Epithelial cell of esophagus (primary cell): ENCODE data around the gene SIAH3.

ENCODE experiments used
- DNase-seq: peaks from one replicate; pipeline ENCODE4 v3.0.0; 2010; ENCODE audit warnings: low read depth
- H3K4me3 ChIP-seq: 2 replicates; pipeline ENCODE4 v1.5.1; 2011; ENCODE audit warnings: mild to moderate bottlenecking, low read length, control low read depth
- CTCF ChIP-seq: IDR thresholded peaks from 2 replicates; pipeline ENCODE4 v1.5.1; 2011; ENCODE audit warnings: low read depth, mild to moderate bottlenecking, low read length, control low read depth, inconsistent platforms; ENCODE audit not compliant: insufficient read depth; ENCODE audit errors: missing control alignments

The SIAH3 gene

GRCh38 chr13:45748941-45749759 is 102.4 kb downstream of the SIAH3 start:
- no peak for DNase-seq
- no peak overlapping the region for H3K4me3 ChIP-seq
- TF ChIP-seq CTCF: no peak

- TF ChIP-seq CTCF: no peak
- no peak for DNase-seq
- H3K4me3 ChIP-seq: no peak overlapping the region
Observed at GRCh38 chr13:45747071-45747470, 104.5 kb downstream of the SIAH3 start.

- TF ChIP-seq CTCF: no peak
- no peak for DNase-seq
- no peak overlapping the region for H3K4me3 ChIP-seq
Observed at GRCh38 chr13:45744979-45745378, 106.6 kb downstream of the SIAH3 start.

- TF ChIP-seq CTCF: no peak
- DNase-seq: no peak
Observed at GRCh38 chr13:45742985-45743384, 108.6 kb downstream of the SIAH3 start.

GRCh38 chr13:45737571-45738017 is 114.0 kb downstream of the SIAH3 start:
- no peak for TF ChIP-seq CTCF
- no peak for DNase-seq
- no peak overlapping the region for H3K4me3 ChIP-seq

More at GRCh38 chr13:45742985-45743384, 108.6 kb downstream of the SIAH3 start:
- H3K4me3 ChIP-seq: no peak overlapping the region

GRCh38 chr13:45733361-45733760 is 118.2 kb downstream of the SIAH3 start:
- no peak overlapping the region for H3K4me3 ChIP-seq
- TF ChIP-seq CTCF: no peak
- DNase-seq: no peak

GRCh38 chr13:45732916-45733315 is 118.6 kb downstream of the SIAH3 start:
- no peak for DNase-seq
- no peak for TF ChIP-seq CTCF
- no peak overlapping the region for H3K4me3 ChIP-seq
